ENCODE results near the gene TRAPPC11.
"Not testable (repeated sequence)": the region's sequence is repeated elsewhere in the genome, so short reads cannot be mapped to it uniquely, and the experiment has no call there.

The TRAPPC11 gene

DNA sequence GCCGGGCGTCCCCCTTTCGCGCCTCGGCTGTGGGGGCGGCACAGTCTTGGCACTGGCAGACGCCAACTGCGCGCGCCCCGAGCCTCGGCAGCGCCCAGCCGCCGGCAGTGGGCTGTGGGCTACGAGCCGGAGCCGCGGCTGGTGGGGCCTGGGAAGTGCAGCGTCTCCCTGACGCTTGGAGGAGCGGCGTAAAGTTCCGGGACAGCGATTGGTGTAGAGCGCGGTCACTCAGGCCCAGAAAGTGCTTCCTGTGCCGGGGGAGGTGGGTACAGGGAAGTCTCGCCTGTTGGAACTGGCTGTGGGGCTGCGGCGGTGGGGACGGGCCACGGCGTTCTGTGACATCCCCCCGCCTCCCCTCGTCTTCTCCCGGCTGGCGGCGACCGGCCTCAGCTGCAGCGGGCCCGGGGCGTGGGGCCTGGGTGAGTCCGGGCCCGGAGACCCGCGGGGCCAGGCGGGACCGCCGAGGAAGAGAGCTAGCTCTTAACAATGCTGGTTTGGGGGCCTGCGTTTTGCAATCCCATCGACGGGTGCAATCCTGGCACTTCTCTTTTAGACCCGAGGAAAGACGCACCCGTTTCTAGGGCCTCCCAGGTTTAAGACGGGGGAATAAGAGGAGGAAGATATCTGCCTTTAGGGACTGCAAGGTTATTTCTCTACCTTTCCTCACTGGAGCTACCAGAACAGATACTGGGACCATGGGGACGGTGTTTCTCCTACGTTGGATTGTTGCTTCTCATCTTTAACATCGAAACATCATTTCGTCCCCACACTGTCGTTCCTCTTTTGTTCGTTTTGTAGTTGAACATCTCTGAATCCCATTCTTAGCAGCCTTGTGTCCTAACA is at the start of gene TRAPPC11, which contains the start of gene RWDD4:
TSS of gene TRAPPC11 (plus strand) at position 265 of the 843 bp plus-strand sequence. CDS start 4,575 bp downstream, outside the sequence.
TSS of gene RWDD4 (minus strand) at position 157 of the 843 bp plus-strand sequence. CDS start 233 bp downstream, outside the sequence.
- intact Hi-C loops (cut with DNase I), result loop anchor here (1.0 to 5.0 kb wide), 2 partner anchors 155 to 243 kb away; no protein-coding TSS in a partner anchor
- peak; percentile 95 to 100 (median 98) for DNase-seq

DNA sequence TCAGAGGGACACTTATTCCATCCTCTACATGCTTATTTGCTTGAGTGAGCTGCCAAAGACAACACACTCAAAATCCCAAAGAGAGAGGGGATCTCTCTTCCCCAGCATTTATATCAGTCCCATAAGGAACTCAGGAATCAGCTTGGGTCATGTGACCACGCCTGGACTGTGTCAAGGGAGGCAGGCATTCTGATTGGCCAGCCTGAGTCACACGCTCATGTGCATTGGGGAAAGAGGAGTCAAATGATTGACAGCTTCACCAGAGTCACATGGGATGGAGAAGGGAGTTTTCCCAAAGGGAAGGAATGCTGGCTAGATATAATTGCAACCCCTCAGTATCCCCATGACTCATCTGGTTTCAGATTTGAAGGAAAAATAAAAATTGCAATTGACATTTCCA is 49.1 kb upstream of the TRAPPC11 start:
- intact Hi-C loops (cut with DNase I), result no loop called here
- no peak for DNase-seq

DNA sequence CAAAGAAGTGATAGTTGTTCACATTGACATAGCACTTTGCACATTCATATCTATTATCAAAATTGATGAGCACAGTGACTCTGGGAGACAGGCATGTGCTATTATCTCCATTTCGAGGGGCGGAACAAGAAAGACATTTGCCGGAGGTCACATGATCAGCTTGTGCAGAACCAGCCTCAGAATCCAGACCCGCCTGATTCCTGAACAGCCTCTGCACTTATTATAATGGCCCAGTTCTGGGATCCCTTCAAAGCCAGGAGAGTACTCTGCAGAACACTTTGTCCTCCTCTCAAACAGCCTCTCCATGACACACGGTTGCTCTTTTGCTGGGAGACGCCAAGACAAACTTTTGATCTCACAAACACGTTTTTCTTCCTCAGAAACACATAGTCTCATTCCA is 48.5 kb upstream of the TRAPPC11 start:
- intact Hi-C loops (cut with DNase I), result no loop called here
- DNase-seq, result no peak

DNA sequence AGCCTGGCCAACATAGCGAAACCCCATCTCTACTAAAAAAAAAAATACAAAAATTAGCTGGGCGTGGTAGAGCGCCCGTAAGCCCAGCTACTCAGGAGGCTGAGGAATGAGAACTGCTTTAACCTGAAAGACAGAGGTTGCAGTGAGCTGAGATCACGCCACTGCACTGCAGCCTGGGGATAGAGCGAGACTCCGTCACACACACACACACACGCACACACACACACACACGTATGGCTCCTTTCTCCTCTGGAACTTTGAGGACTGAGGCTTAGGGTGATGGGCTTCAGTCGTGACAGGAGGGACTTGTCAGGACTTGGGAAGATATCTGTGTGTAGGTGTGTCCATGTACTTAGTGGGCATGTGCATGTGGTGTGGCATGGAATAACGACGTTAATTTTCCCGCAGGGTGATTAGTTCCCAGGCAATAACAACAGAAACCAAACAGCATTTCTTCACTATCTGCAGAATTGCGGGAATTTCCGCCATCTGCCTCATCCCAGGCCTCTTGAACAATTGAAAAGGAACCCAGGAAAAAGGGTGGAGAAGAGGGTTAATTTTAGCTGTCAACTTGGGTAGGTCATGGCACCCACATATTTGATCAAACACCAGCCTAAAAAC is 47.8 kb upstream of the TRAPPC11 start:
- intact Hi-C loops (cut with DNase I), result no loop called here
- DNase-seq, result no peak

DNA sequence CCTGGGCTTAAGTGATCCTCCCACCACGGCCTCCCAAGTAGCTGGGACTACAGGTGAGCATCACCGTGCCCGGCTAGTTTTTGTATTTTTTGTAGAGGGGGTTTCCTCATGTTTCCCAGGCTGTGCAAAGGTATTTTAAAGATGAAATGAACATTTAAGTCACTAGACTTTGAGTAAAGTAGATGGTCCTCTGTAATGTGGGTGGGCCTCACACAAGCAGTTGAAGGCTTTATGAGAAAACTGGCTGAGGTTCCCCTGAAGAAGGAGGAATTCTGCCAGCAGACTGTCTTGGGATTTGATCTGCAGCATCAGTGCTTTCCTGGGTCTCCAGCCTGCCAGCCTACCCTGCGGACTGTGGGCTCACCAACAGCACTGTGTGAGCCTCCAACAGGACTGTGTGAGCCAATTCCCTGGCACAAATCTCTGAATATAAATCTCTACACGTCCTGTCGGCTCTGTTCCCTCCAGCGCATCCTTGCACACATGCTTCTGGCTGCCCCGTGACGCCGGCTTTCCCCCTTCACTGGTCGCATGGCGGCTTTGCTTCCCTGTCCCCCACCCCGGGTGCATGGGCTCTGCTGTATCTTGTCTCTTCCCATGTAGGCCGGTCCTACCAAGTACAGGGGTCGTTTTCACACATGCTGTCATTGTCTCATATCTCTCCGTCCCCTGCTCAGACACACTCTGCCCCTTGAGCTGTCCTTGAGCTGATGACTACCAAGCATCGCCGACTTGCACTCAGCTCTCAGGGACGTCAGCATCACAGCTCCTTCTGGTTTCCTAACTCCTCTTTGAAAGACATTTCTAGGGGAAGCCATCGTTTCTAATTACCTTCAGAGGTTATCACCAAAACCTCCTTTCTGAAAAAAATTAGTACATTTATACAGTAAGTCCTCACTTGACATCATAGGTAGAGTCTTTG is 46.5 kb upstream of the TRAPPC11 start:
- intact Hi-C loops (cut with DNase I), result no loop called here

DNA sequence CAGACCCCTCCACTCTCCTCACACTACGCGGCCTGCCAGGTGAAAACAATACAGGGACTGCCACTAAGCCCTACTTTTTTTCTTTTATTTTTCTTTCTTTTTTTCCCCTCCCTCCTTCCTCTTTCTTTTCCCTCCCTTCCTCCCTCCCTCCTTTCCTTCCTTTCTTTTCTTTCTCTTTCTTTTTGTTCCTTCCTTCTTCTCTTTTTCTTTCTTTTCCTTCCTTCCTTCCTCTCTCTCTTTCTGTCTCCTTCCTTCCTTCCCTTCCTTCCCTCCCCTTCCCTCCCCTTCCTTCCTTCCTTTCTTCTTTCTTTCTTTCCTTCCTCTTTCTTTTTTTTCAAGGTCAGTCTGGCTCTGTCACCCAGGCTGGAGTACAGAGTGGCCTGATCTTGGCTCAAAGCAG is 42.0 kb upstream of the TRAPPC11 start:
- intact Hi-C loops (cut with DNase I), result no loop called here

More for the DNA sequence above, 46.5 kb upstream of the TRAPPC11 start:
- DNase-seq, result no peak

DNA sequence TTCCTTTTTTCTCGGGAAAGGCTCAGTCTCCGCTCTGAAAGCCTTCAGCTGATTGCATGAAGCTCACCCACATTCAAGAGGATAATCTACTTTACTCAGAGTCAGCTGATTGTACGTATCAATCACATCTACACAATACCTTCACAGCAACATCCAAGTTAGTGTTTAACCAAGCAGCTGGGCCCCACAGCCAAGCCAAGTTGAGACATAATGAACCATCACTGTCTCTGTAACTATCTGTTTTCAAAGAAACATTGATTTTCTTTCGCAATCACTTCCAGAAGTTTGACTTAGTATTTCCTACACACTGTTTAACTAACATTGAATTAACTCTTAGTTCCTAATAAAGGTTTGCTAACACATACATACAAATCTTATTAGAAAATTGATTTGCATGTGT is 40.4 kb upstream of the TRAPPC11 start:
- DNase-seq, result no peak
- intact Hi-C loops (cut with DNase I), result no loop called here

More for the DNA sequence above, 42.0 kb upstream of the TRAPPC11 start:
- no peak for DNase-seq

DNA sequence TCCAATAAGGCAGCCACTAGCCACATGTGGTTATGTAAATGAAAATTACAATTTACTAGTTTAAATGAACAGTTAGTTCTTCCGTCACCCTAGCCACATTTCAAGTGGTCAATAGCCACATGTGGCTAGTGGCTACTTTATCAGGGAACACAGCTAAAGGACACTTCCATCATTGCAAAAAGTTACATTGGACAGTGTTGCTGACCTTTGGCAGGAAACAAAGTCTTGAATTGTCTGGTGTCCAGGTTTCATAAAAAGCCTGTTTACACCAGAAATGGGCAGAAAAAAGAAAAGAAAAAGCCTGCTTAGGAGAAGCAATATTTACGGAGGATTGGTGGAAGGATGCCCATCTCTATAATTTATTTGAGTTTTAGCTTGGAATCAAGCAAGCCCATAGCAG is 38.7 kb upstream of the TRAPPC11 start:
- DNase-seq, result no peak

DNA sequence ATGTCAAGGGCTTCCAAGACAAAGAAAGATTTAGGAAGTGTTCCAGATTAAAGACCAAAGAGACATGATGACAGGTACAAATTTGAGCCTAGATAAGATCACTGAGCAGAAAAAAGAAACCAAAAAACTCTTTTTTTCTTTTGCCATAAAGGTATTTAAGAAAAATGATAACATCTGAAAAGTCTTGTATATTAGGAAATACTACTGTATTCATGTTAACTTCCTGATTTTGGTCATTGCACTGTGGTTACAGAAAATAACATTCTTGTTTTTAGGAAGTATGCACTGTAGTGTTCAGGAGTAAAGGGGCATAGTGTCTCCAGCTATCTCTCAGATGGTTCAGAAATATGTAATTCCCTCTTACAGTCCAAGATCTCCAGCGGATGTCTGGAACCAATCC is 37.2 kb upstream of the TRAPPC11 start:
- DNase-seq, result no peak
- intact Hi-C loops (cut with DNase I), result no loop called here

More for the DNA sequence above, 38.7 kb upstream of the TRAPPC11 start:
- intact Hi-C loops (cut with DNase I), result no loop called here

DNA sequence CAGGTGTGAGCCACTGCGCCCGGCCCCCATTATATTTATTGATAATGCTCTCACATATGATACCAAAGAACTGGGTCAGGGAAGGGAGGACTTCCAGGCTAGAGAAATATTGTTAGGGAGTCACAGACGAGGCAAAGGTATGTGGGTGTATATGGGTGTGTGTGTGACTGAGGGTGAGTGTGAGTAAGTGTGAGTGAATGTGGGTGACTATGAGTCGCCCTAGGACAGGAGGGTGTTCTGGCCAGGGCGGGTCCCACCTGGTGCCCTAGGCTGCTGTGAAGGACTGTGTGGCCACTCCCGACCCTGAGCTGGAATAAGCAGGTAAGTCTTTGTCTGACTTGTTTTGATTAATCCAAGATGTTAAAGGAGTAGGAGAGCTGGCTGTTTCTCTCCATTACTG is 34.5 kb upstream of the TRAPPC11 start:
- DNase-seq, result no peak
- intact Hi-C loops (cut with DNase I), result no loop called here

DNA sequence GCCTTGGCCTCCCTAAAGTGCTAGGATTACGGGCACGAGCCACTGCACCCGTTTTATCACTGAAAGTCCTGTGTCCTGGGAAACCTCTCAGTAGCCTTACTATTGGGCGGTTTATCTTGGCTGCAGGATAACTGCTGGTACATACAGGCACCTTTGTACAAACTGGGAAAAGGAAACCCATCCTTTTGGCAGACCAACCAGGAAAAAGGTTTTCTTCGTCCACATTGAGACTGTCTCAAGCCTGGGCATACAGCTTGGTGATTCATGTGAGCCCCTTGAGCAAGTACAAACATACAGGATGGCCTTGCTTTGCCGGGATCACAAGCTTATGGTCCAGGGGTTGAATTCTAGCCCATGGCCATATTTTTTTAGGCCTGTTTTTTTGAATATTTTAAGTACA is 32.9 kb upstream of the TRAPPC11 start:
- DNase-seq, result no peak
- intact Hi-C loops (cut with DNase I), result no loop called here

DNA sequence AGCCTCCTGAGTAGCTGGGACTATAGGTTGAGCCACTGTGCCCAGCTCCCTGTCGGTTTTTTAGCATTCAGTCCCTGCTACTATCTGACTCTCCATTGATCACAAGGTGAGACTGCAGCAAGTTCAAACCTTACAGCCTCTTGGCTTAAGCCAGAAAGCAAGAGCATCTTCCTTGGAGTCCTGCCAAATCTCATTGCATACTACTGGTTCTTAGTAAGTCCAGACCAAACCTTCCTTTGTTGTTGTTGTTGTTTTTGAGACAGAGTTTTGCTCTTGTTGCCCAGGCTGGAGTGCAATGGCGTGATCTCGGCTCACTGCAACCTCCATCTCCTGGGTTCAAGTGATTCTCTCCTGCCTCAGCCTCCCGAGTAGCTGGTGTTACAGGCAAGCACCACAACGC is 31.8 kb upstream of the TRAPPC11 start:
- DNase-seq; intact Hi-C loops (cut with DNase I): not testable (repeated sequence)

DNA sequence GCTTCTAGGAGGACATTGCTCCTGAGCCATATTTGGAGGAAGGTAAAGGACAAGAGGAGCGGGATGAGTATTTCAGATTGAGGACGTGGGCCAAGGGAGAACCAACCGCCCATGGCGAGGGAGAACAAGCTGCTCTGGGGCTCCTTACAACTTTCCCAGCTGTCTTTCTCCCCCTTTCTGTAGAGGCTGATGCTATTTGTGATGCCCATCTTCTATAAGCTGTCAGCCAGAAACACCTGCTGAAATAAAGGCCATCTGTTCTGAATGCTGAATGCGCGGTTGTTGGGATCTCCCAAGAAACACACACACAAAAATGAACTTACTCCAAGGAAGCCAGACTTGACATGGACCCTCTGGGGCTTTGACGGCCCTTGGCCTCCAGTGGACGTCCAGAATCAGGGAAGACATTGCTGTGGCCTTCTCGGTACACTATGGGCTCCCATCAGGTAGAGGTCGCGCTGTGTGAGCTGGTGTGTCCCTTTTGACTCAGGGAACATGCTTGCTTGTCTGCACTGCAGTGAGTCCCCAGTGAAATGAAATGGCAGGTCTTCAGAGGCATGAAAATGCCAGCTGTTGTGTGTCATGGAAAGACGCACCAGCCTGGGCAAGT is 31.0 kb upstream of the TRAPPC11 start:
- intact Hi-C loops (cut with DNase I), result no loop called here

DNA sequence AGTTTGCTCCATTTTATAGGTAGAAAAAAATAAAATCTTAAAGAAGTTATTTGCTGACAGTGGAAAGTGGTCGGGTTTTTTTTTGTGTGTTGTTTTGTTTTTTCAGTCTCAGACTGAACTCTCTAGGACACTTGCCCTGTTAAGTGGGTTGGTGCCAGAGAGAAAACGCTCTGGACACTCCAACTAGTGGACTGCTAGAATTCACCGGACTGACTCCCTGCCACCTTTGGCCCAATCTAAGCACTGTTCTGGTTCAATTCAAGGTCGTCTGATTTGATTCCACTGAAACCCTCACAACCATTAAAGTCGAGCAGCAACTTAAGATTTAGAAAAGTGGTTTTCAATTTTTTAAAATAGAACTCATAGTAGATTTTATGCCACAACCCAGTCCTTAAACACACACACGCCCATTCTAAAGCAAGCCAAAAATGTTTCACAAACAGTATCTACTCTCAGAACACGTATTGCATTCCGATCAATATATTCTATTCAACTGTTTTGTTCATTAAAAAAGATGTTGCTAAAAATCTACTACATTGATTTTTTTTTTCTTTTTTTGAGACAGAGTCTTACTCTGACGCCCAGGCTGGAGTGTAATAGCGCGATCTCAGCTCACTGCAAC is 27.4 kb upstream of the TRAPPC11 start:
- intact Hi-C loops (cut with DNase I), result no loop called here
- no peak for DNase-seq

More for the DNA sequence above, 31.0 kb upstream of the TRAPPC11 start:
- DNase-seq, result peak in 1 of 10 donors; percentile 45

DNA sequence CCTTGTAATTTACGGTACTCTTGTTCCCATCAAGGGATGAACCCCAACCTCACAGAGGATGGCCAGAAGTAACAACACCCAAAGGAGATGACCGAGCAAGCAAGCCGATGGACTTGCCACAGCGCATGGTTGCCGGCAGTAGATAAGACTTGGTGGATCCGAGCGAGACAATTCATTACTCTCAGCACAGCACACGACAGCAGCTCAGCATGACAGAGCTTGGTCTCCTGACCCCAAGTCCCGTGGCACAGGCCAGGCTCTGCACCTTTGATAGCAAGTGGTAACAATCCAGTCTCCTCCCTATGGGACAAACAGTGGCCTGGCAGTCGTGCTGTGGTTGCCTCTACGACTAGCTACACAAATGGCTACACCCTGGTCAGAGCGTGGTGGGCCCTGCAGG is 26.4 kb upstream of the TRAPPC11 start:
- DNase-seq, result no peak
- intact Hi-C loops (cut with DNase I), result no loop called here

DNA sequence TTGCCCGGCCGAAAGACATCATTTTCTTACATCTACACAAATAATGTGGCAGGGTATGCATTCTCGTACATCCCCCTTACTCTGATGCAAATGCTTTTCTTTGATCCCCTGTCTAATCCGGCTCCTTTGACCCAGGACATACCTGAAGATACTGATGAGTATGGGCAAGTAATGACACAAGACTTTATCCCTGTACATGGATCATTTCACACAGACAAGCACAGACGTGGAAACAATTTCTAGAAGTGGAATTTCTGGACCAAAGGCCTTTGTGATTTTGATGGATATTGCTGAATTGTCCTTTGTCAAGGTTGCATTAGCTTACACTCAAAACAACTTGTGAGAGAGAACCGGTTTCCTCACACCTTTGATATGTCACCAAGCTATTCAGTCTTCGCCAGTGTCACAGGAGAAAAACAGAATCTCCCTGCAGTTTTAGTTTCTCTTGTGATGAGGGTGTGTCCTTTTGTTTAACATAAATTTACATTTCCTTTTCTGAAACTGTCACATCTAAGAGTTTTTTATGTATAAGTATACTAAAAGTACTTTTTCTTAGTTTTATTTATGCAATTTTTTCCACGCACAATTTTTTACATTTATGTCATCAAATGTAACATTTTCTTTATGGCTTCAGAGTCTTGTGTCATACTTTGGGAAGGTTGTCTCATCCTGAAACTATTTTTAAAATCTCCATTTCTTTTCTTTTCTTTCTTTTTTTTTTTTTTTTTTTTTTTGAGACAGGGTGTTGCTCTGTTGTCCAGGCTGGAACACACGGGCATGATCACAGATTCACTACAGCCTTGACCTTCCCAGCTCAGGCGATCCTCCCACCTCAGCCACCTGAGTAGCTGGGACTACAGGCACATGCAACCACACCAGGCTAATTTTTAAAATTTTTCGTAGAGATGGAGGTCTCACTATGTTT is 25.4 kb upstream of the TRAPPC11 start:
- no peak for DNase-seq
- intact Hi-C loops (cut with DNase I), result no loop called here

DNA sequence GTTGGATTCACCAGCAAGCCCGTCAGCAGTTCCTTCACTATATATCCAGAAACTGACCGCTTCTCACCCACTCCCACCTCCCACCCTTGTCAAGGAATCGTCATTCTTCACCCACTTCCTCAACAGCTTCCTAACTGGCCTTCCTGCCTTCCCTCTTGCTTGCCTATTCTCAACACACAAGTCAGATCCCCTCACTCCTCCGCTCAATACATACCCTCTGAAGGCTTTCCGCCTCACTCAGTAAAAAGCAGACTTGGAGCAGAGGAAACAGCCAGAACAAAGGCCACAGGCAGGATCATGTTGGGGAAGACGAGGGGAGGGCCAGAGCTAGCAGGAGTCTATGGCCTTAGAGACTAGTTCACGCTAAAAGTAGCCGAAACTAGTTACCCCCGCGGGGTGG is 23.8 kb upstream of the TRAPPC11 start:
- DNase-seq, result no peak
- intact Hi-C loops (cut with DNase I), result no loop called here

DNA sequence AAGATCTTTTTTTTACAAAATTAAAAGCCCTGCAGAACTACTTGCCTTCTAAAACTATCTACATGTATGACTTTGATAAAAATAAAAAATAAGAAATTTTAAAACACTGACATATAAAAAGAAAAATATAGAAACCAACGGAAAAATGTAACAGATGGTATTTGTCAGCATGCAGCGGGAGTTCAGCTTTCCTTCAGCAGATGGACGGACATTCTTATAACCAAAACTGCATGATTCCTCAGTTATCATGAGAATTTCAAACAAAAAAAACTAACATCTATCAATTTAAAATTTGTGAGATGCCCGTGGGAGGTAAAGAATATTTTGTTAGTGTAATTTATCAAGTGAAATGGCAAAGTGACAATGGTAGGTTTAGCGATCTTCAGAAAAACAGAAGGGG is 23.4 kb upstream of the TRAPPC11 start:
- DNase-seq, result no peak
- intact Hi-C loops (cut with DNase I), result no loop called here

DNA sequence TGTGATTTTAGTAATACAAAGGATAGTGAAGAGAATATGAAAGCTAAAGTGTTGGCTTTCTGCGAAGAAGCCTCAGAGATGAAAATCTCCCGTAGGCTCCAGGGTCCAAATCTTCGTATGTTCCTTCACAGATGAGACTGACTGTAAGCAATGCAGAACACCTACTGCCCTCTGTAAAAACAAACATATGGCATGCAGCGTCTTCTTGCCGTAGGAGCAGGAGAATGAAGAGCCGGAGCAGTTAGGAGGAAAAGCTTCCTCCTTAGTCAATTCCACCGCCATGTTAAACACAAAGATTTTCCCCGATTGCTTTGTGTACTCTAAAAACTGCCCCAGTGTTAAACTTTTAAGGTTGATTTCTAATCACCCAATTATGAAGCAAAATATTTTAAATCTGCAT is 22.6 kb upstream of the TRAPPC11 start:
- DNase-seq, result no peak
- intact Hi-C loops (cut with DNase I), result no loop called here
